ENCODE data around the gene NTRK2. TPM values are rescaled to one million over a fixed set of nuclear protein-coding genes. Genes with fewer than 3 reads are reported as not detected.

The NTRK2 gene
- total and polyA plus RNA-seq, 3 donors from 2014 or later = 5.3 to 10.8 (median 5.6) TPM

DNA sequence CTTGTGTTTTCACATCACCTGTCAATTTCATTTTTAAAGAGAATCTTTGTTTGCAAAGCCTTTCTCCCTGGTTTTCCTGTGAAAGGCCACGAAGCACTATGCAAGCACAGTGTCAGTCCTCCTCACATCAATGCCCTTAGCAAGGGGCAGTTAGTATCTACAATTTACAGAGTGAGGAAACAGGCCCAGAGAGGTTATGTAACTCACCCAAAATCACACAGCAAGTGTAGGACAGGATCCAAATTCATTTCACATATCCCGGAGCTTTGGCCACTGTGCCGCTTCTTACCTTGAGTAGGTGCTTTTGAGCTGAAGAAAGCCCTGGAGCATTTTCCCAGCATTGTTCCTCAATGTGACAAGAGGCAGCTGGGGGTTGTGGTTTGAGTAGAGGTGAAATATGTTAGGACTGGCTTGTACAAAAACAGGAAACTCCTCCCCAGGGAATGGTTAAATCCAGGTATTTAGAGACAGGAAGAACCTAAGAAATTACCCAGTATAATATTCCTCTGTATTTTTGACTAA, 283.8 kb downstream of the NTRK2 start:
- Histone ChIP-seq H3K9me3 (no peaks in the 10 kb centered on the region), H3K36me3 (ENCODE audit: low read depth, missing control alignments) (no peaks in the 10 kb centered on the region), H3K4me1 (peaks cover 3% of the 10 kb centered on the region), H3K27me3 (no peaks in the 10 kb centered on the region), H3K4me3 (no peak overlapping the region), H3K27ac (no peak overlapping the region)
- WGBS, 2 donors = 87 to 98% methylated on average over 3 of the region's 3 CpGs
- TF ChIP-seq POLR2A (IDR thresholded peaks at IDR 0.05) = no peak
- TF ChIP-seq, protein P1, sequence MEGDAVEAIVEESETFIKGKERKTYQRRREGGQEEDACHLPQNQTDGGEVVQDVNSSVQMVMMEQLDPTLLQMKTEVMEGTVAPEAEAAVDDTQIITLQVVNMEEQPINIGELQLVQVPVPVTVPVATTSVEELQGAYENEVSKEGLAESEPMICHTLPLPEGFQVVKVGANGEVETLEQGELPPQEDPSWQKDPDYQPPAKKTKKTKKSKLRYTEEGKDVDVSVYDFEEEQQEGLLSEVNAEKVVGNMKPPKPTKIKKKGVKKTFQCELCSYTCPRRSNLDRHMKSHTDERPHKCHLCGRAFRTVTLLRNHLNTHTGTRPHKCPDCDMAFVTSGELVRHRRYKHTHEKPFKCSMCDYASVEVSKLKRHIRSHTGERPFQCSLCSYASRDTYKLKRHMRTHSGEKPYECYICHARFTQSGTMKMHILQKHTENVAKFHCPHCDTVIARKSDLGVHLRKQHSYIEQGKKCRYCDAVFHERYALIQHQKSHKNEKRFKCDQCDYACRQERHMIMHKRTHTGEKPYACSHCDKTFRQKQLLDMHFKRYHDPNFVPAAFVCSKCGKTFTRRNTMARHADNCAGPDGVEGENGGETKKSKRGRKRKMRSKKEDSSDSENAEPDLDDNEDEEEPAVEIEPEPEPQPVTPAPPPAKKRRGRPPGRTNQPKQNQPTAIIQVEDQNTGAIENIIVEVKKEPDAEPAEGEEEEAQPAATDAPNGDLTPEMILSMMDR (IDR thresholded peaks at IDR 0.05) = no peak
- no peak for DNase-seq
- intact Hi-C loops (cut with DNase I; ENCODE audit: low total_unique reads) = no loop called here

GRCh38 chr9:84953797-84954705, 284.5 kb downstream of the NTRK2 start:
- Histone ChIP-seq H3K27me3 (no peaks in the 10 kb centered on the region), H3K4me1 (peaks cover 3% of the 10 kb centered on the region), H3K27ac (no peak overlapping the region), H3K36me3 (ENCODE audit: low read depth, missing control alignments) (no peaks in the 10 kb centered on the region), H3K9me3 (no peaks in the 10 kb centered on the region), H3K4me3 (no peak overlapping the region)
- DNase-seq = peak; percentile 92
- WGBS, 2 donors = 26 to 33% methylated on average over 16 to 21 of the region's 21 CpGs
- TF ChIP-seq, protein P1 (IDR thresholded peaks at IDR 0.05) = peak; percentile 90 to 95 (median 94)
- no peak for TF ChIP-seq POLR2A (IDR thresholded peaks at IDR 0.05)
- intact Hi-C loops (cut with DNase I; ENCODE audit: low total_unique reads) = no loop called here

GRCh38 chr9:84955155-84955554, 285.6 kb downstream of the NTRK2 start:
- WGBS, 2 donors = 84 to 86% methylated on average over 17 to 18 of the region's 18 CpGs
- no peaks in the 10 kb centered on the region for H3K36me3 ChIP-seq (ENCODE audit: low read depth, missing control alignments)
- H3K4me1 ChIP-seq = peaks cover 3% of the 10 kb centered on the region
- TF ChIP-seq, protein P1 (IDR thresholded peaks at IDR 0.05) = no peak
- no peak for TF ChIP-seq POLR2A (IDR thresholded peaks at IDR 0.05)
- H3K27me3 ChIP-seq = no peaks in the 10 kb centered on the region
- no peak overlapping the region for H3K4me3 ChIP-seq
- DNase-seq = no peak
- intact Hi-C loops (cut with DNase I; ENCODE audit: low total_unique reads) = no loop called here
- no peak overlapping the region for H3K27ac ChIP-seq
- no peaks in the 10 kb centered on the region for H3K9me3 ChIP-seq

GRCh38 chr9:84955971-84956370, 286.4 kb downstream of the NTRK2 start:
- peaks cover 3% of the 10 kb centered on the region for H3K4me1 ChIP-seq
- intact Hi-C loops (cut with DNase I; ENCODE audit: low total_unique reads) = no loop called here
- H3K27ac ChIP-seq = no peak overlapping the region
- no peak for DNase-seq
- H3K36me3 ChIP-seq (ENCODE audit: low read depth, missing control alignments) = no peaks in the 10 kb centered on the region
- H3K4me3 ChIP-seq = no peak overlapping the region
- 93 to 97% methylated on average over 4 of the region's 4 CpGs for WGBS, 2 donors
- TF ChIP-seq, protein P1 (IDR thresholded peaks at IDR 0.05) = no peak
- no peak for TF ChIP-seq POLR2A (IDR thresholded peaks at IDR 0.05)
- no peaks in the 10 kb centered on the region for H3K27me3 ChIP-seq
- no peaks in the 10 kb centered on the region for H3K9me3 ChIP-seq
